ENCODE data around the gene DKC1. TPM values are rescaled to one million over a fixed set of nuclear protein-coding genes. Genes with fewer than 3 reads are reported as not detected.

Gene DKC1
- total and polyA plus RNA-seq, 2 of the 13 experiments (the other 11 are each of a cell fraction or from before 2014, with no cell fraction given): 61.6 to 102 TPM

GRCh38 chrX:154751203-154751668 is 11.4 kb upstream of the DKC1 start:
- Histone ChIP-seq H4K20me1 (ENCODE audit: insufficient read depth, low read length) (no peaks in the 10 kb centered on the region), H2AFZ (ENCODE audit: low read length) (no peak overlapping the region), H3K27ac (ENCODE audit: extremely low read length, insufficient read depth, low read length) (no peak overlapping the region), H3K36me3 (replicated peaks in 1 of 2; ENCODE audit: control insufficient read depth in 1 of 2, insufficient read depth in 2 of 2, low read length in 2 of 2) (no peaks in the 10 kb centered on the region), H3K4me3 (replicated peaks in 1 of 3; ENCODE audit: insufficient read depth in 1 of 3, low read depth in 2 of 3, low read length in 3 of 3) (no peak overlapping the region), H3K4me1 (ENCODE audit: insufficient read depth, low read length) (no peaks in the 10 kb centered on the region), H3K9me3 (ENCODE audit: low read length) (no peaks in the 10 kb centered on the region), H3K9ac (ENCODE audit: insufficient read depth, low read depth, low read length) (no peak overlapping the region), H3K79me2 (ENCODE audit: insufficient read depth, low read length) (no peaks in the 10 kb centered on the region), H3K27me3 (ENCODE audit: control insufficient read depth in 1 of 2, insufficient read depth in 2 of 2, low read length in 2 of 2) (peaks cover 2 to 24% of the 10 kb centered on the region in 2 experiments; a peak in 4 of 5 replicates), H3K4me2 (ENCODE audit: low read depth, low read length) (no peak overlapping the region)
- FAIRE-seq: no peak
- no TSS peak for BruUV-seq (replicated peaks)
- ChIA-PET CTCF (ENCODE audit: low intra/inter-chr PET ratio, low total read pairs) (no interaction called here), POLR2A (no interaction called here)
- intact Hi-C loops (cut with micrococcal nuclease; ENCODE audit: unreplicated experiment): no loop called here
- no peak for DNase-seq (ENCODE audit: low spot score)
- in situ Hi-C loops (cut with HindIII; ENCODE audit: extremely low pct_ligation_motif_present, low pct_unique_long_range_greater_than_20kb): no loop called here
- ATAC-seq: no peak
- WGBS (ENCODE audit: low lambda C conversion rate): 90% methylated on average over 2 of the region's 20 CpGs
- TF ChIP-seq IRX3 (CRISPR knock-in tag; IDR thresholded peaks at IDR 0.05; ENCODE audit: borderline replicate concordance, low read depth) (no peak), JUNB (CRISPR knock-in tag; IDR thresholded peaks at IDR 0.05; ENCODE audit: borderline replicate concordance) (no peak), ZNF256 (CRISPR knock-in tag; conservative IDR thresholded peaks at IDR 0.05) (no peak), GLMP (CRISPR knock-in tag; IDR thresholded peaks at IDR 0.05; ENCODE audit: borderline replicate concordance) (no peak), ZNF710 (CRISPR knock-in tag; IDR thresholded peaks at IDR 0.05; ENCODE audit: borderline replicate concordance) (no peak), ZNF720 (CRISPR knock-in tag; IDR thresholded peaks at IDR 0.05) (no peak), SP4 (CRISPR knock-in tag; IDR thresholded peaks at IDR 0.05) (no peak), GATAD1 (CRISPR knock-in tag; IDR thresholded peaks at IDR 0.05) (no peak), ZNF513 (CRISPR knock-in tag; conservative IDR thresholded peaks at IDR 0.05) (no peak), NRL (CRISPR knock-in tag; IDR thresholded peaks at IDR 0.05; ENCODE audit: borderline replicate concordance) (no peak), DMTF1 (CRISPR knock-in tag; IDR thresholded peaks at IDR 0.05) (no peak), ZNF136 (CRISPR knock-in tag; IDR thresholded peaks at IDR 0.05; ENCODE audit: low read depth) (no peak)

All from HepG2 (cell line).